KMS-11 (cell line): ENCODE data around the gene HOXA2.

ENCODE experiments used
- H2AFZ ChIP-seq: fragments of 200-600 bp; sonication (generic); 2 replicates; pipeline ENCODE4 v1.6.1; 2016; ENCODE audit warnings: antibody characterized with exemption, mixed run types, low read depth
- H3K27ac ChIP-seq: fragments of 200-600 bp; sonication (generic); 2 replicates; pipeline ENCODE4 v1.6.1; 2016; ENCODE audit warnings: mild to moderate bottlenecking, mixed run types
- H3K27me3 ChIP-seq: fragments of 200-600 bp; sonication (generic); 2 replicates; pipeline ENCODE4 v1.6.1; 2017; ENCODE audit warnings: mild to moderate bottlenecking, low read depth, mixed run types, moderate library complexity; ENCODE audit not compliant: insufficient read depth
- H3K36me3 ChIP-seq: fragments of 200-600 bp; sonication (generic); 2 replicates; pipeline ENCODE4 v1.6.1; 2017; ENCODE audit warnings: mild to moderate bottlenecking, mixed run types; ENCODE audit not compliant: insufficient read depth
- H3K4me1 ChIP-seq: fragments of 200-600 bp; sonication (generic); 2 replicates; pipeline ENCODE4 v1.6.1; 2016; ENCODE audit warnings: mild to moderate bottlenecking, low read depth, mixed run types; ENCODE audit not compliant: poor library complexity, severe bottlenecking
- H3K4me2 ChIP-seq: fragments of 200-600 bp; sonication (generic); 2 replicates; pipeline ENCODE4 v1.7.0; 2016; ENCODE audit warnings: mild to moderate bottlenecking, mixed run types
- H3K4me3 ChIP-seq: fragments of 200-600 bp; sonication (generic); IDR thresholded peaks from 2 replicates; pipeline ENCODE4 v1.6.1; 2017; ENCODE audit warnings: low read depth, low read length, mixed read lengths; ENCODE audit not compliant: insufficient read depth
- H3K79me2 ChIP-seq: fragments of 200-600 bp; sonication (generic); 2 replicates; pipeline ENCODE4 v1.6.1; 2016; ENCODE audit warnings: low read depth, mixed run types; ENCODE audit not compliant: insufficient read depth
- H3K9ac ChIP-seq: fragments of 200-600 bp; sonication (generic); 2 replicates; pipeline ENCODE4 v1.6.1; 2016; ENCODE audit warnings: mild to moderate bottlenecking, mixed run types
- H4K20me1 ChIP-seq: fragments of 200-600 bp; sonication (generic); 2 replicates; pipeline ENCODE4 v1.6.1; 2016; ENCODE audit warnings: mild to moderate bottlenecking, mixed run types; ENCODE audit not compliant: insufficient read depth
- CTCF ChIP-seq: fragments of 200-600 bp; sonication (generic); conservative IDR thresholded peaks from 2 replicates; pipeline ENCODE4 v1.6.1; 2017; ENCODE audit warnings: low read depth, mild to moderate bottlenecking, antibody characterized with exemption, low read length, moderate library complexity, mixed read lengths

Gene HOXA2

GRCh38 chr7:27073076-27073475 lies 29.4 kb downstream of the HOXA2 start:
- Histone ChIP-seq H3K9ac (no peak overlapping the region), H3K36me3 (no peaks in the 10 kb centered on the region), H3K27me3 (no peaks in the 10 kb centered on the region), H3K4me1 (peaks cover 11% of the 10 kb centered on the region), H2AFZ (no peak overlapping the region), H3K4me3 (no peak overlapping the region), H3K27ac (no peak overlapping the region), H3K79me2 (no peaks in the 10 kb centered on the region), H3K4me2 (no peak overlapping the region), H4K20me1 (no peaks in the 10 kb centered on the region)
- TF ChIP-seq CTCF: no peak

DNA sequence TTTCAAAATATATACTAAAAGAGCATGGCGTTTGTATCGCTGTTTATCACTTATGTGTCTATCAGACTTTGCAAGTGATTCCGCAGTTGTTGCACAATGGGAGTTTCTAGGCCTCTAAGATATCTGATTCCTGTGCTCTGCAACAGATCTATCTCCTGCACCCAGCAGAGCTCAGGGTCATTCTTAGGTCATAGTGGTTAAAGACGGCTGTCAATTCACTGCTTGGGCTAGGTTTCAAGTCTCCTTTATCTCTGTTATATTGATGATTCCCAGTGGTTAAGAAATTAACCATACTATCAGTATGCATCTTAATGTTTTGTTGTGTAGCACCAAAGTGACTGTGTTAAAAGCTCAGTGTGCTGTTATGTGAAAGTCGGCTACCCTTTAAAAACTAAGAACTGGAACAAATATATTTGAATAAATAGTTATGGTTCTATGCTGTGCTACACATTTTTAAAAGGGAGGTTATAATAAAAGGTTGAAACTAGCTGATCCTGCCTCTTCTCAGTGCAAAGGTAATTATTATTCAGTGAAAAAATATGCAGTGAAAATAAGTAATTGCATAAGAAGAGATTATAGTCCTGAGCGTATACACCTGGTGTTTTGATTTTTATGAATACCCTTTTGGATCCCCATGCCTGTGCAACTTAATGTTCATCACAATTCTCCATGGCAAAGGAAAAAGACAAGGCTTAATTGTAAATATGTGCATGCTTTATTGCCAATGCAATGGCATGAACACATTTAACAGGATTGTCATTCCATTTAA lies 30.7 kb downstream of the HOXA2 start:
- Histone ChIP-seq H3K79me2 (no peaks in the 10 kb centered on the region), H3K27ac (no peak overlapping the region), H3K27me3 (no peaks in the 10 kb centered on the region), H3K4me2 (no peak overlapping the region), H3K9ac (no peak overlapping the region), H3K4me1 (peaks cover 11% of the 10 kb centered on the region), H3K36me3 (no peaks in the 10 kb centered on the region), H4K20me1 (no peaks in the 10 kb centered on the region), H2AFZ (no peak overlapping the region), H3K4me3 (no peak overlapping the region)
- no peak for TF ChIP-seq CTCF

DNA sequence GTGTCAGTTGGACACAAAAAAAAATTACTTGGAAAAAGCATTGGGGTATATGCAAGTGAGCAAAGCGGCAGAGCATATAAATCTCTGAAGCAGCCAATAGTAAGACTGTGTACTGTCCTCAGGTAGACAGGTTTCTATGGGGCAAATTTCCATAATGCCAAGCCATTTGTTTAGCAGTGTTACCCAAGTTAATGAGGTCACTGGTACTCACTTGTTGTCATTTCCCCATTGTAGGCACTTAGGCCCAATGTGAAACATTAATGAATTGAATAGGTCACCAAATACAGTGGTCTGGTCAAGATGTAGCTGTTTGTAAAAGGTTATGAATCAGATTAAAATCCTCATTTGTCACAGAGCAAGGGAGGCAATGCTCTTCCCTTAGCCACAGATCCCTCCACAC lies 34.2 kb downstream of the HOXA2 start:
- Histone ChIP-seq H3K27me3 (no peaks in the 10 kb centered on the region), H3K4me2 (no peak overlapping the region), H3K4me3 (no peak overlapping the region), H3K27ac (no peak overlapping the region), H3K9ac (no peak overlapping the region), H2AFZ (no peak overlapping the region), H3K79me2 (no peaks in the 10 kb centered on the region), H3K4me1 (peaks cover 11% of the 10 kb centered on the region), H3K36me3 (no peaks in the 10 kb centered on the region), H4K20me1 (no peaks in the 10 kb centered on the region)
- TF ChIP-seq CTCF: no peak

DNA sequence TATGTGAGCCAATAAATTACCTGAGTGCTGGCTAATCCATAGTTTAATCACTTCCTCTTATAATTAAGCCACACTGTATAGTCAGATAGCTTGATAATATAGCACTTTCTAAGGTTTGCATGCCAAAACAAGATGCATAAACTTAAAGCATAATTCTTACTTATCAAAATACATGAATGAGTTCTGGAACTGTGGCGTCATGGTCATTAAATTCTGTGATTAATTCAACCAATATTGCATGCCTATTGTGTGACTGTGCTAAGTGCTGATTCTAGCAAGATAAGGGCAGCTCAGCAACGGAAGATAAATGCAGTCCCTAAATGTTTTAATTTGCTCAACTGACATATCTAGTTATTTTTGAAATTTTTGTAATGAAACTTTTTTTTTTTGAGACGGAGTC lies 36.3 kb downstream of the HOXA2 start:
- Histone ChIP-seq H3K79me2 (no peaks in the 10 kb centered on the region), H3K27ac (no peak overlapping the region), H3K4me2 (no peak overlapping the region), H4K20me1 (no peaks in the 10 kb centered on the region), H3K9ac (no peak overlapping the region), H3K36me3 (no peaks in the 10 kb centered on the region), H2AFZ (no peak overlapping the region), H3K4me1 (no peaks in the 10 kb centered on the region), H3K27me3 (no peaks in the 10 kb centered on the region), H3K4me3 (no peak overlapping the region)
- no peak for TF ChIP-seq CTCF
